ENCODE measurements around the gene AUTS2. TPM values are rescaled to one million over a fixed set of nuclear protein-coding genes. Genes with fewer than 3 reads are reported as not detected.

Gene AUTS2
- total RNA-seq, 1 experiment from 2014 or later: 2.5 TPM

GRCh38 chr7:70183278-70183677, 585.0 kb downstream of the AUTS2 start:
- ChIA-PET POLR2A (no interaction called here), CTCF (no interaction called here)
- TF ChIP-seq SIN3A (IDR thresholded peaks at IDR 0.05; ENCODE audit: borderline replicate concordance, insufficient read depth, low read depth, low read length) (no peak), TCF7L2 (IDR thresholded peaks at IDR 0.05; ENCODE audit: low read depth, low read length) (no peak), POLR2AphosphoS5 (IDR thresholded peaks at IDR 0.05; ENCODE audit: low read depth, low read length) (no peak), REST (IDR thresholded peaks at IDR 0.05; ENCODE audit: insufficient read depth in 1 of 2, low read depth in 2 of 2, low read length in 1 of 2) (no peak), CTCF (IDR thresholded peaks at IDR 0.05) (no peak)
- BruUV-seq (replicated peaks): no TSS peak
- no peak overlapping the region for H3K27ac ChIP-seq (ENCODE audit: low read length)
- no peaks in the 10 kb centered on the region for H3K9me3 ChIP-seq (ENCODE audit: control insufficient read depth, insufficient read depth, low read depth, low read length)
- H3K27me3 ChIP-seq (ENCODE audit: control insufficient read depth, insufficient read depth, low read length): no peaks in the 10 kb centered on the region
- in situ Hi-C loops (cut with HindIII; ENCODE audit: low pct_unique_long_range_greater_than_20kb, low sequenced_read_pairs) (no loop called here), intact Hi-C loops (cut with micrococcal nuclease; ENCODE audit: unreplicated experiment) (no loop called here)
- DNase-seq (ENCODE audit: low read depth, low spot score): no peak
- H3K4me3 ChIP-seq (ENCODE audit: low read depth in 2 of 2, low read length in 2 of 2): no peak overlapping the region
- H3K36me3 ChIP-seq (ENCODE audit: control insufficient read depth, insufficient read depth, low read length): no peaks in the 10 kb centered on the region
- H3K4me1 ChIP-seq (ENCODE audit: control insufficient read depth, insufficient read depth, low read length): no peaks in the 10 kb centered on the region
- ATAC-seq: no peak

- H3K9me3 ChIP-seq (ENCODE audit: control insufficient read depth, insufficient read depth, low read depth, low read length): 0 out of 2 replicates have a peak, but pooled peaks cover 2% of the 10 kb centered on the region
- ATAC-seq: no peak
- no peaks in the 10 kb centered on the region for H3K4me1 ChIP-seq (ENCODE audit: control insufficient read depth, insufficient read depth, low read length)
- TF ChIP-seq TCF7L2 (IDR thresholded peaks at IDR 0.05; ENCODE audit: low read depth, low read length) (no peak), CTCF (IDR thresholded peaks at IDR 0.05) (no peak), REST (IDR thresholded peaks at IDR 0.05; ENCODE audit: insufficient read depth in 1 of 2, low read depth in 2 of 2, low read length in 1 of 2) (no peak), POLR2AphosphoS5 (IDR thresholded peaks at IDR 0.05; ENCODE audit: low read depth, low read length) (no peak)
- no TSS peak for BruUV-seq (replicated peaks)
- H3K27me3 ChIP-seq (ENCODE audit: control insufficient read depth, insufficient read depth, low read length): no peaks in the 10 kb centered on the region
- no peaks in the 10 kb centered on the region for H3K36me3 ChIP-seq (ENCODE audit: control insufficient read depth, insufficient read depth, low read length)
- DNase-seq (ENCODE audit: low read depth, low spot score): no peak
- no peak overlapping the region for H3K4me3 ChIP-seq (ENCODE audit: low read depth in 2 of 2, low read length in 2 of 2)
- in situ Hi-C loops (cut with HindIII; ENCODE audit: low pct_unique_long_range_greater_than_20kb, low sequenced_read_pairs): no loop called here
- POLR2A ChIA-PET: no interaction called here
- intact Hi-C loops (cut with micrococcal nuclease; ENCODE audit: unreplicated experiment): no loop called here
- no peak overlapping the region for H3K27ac ChIP-seq (ENCODE audit: low read length)
- CTCF ChIA-PET: no interaction called here
Observed at GRCh38 chr7:70188901-70189650, 590.8 kb downstream of the AUTS2 start.

Data from Panc1 (cell line).